ENCODE data around the gene ERICH2.
A peak's percentile ranks its signal among the peaks of the same experiment; 100 is the strongest.

Gene ERICH2

GRCh38 chr2:170766693-170767092 lies 3.5 kb upstream of the ERICH2 start:
- TF ChIP-seq GABPA (IDR thresholded peaks at IDR 0.05; ENCODE audit: low read depth) (no peak), POLR2AphosphoS5 (IDR thresholded peaks at IDR 0.05; ENCODE audit: low read depth) (no peak), REST (IDR thresholded peaks at IDR 0.05; ENCODE audit: insufficient replicate concordance, low read depth) (no peak), CTCF (IDR thresholded peaks at IDR 0.05; ENCODE audit: insufficient read depth, low read length) (no peak), SPI1 (IDR thresholded peaks at IDR 0.05; ENCODE audit: borderline replicate concordance, low read depth) (no peak)
- Histone ChIP-seq H3K4me3 (replicated peaks; ENCODE audit: insufficient read depth, low read length) (no peak overlapping the region), H3K27ac (replicated peaks) (no peak overlapping the region), H3K27me3 (ENCODE audit: insufficient read depth, poor library complexity, severe bottlenecking) (peaks cover 13% of the 10 kb centered on the region)
- no peak for DNase-seq (ENCODE audit: low read depth in 1 of 2, low spot score in 1 of 2)

GRCh38 chr2:170770606-170771420 lies 635 bp downstream of the ERICH2 start:
- Histone ChIP-seq H3K27me3 (ENCODE audit: insufficient read depth, poor library complexity, severe bottlenecking) (peaks cover 27% of the 10 kb centered on the region), H3K27ac (replicated peaks) (no peak overlapping the region), H3K4me3 (replicated peaks; ENCODE audit: insufficient read depth, low read length) (peak overlapping the region; percentile 60)
- TF ChIP-seq REST (IDR thresholded peaks at IDR 0.05; ENCODE audit: insufficient replicate concordance, low read depth): no peak
- TF ChIP-seq POLR2AphosphoS5 (IDR thresholded peaks at IDR 0.05; ENCODE audit: low read depth): no peak
- no peak for TF ChIP-seq CTCF (IDR thresholded peaks at IDR 0.05; ENCODE audit: insufficient read depth, low read length)
- no peak for TF ChIP-seq GABPA (IDR thresholded peaks at IDR 0.05; ENCODE audit: low read depth)
- no peak for TF ChIP-seq SPI1 (IDR thresholded peaks at IDR 0.05; ENCODE audit: borderline replicate concordance, low read depth)
- DNase-seq (ENCODE audit: low read depth in 1 of 2, low spot score in 1 of 2): peak; percentile 23 to 35

GRCh38 chr2:170771421-170771937 lies 1.3 kb downstream of the ERICH2 start:
- Histone ChIP-seq H3K27me3 (ENCODE audit: insufficient read depth, poor library complexity, severe bottlenecking) (peaks cover 29% of the 10 kb centered on the region), H3K27ac (replicated peaks) (no peak overlapping the region), H3K4me3 (replicated peaks; ENCODE audit: insufficient read depth, low read length) (peak overlapping the region; percentile 60)
- no peak for DNase-seq (ENCODE audit: low read depth in 1 of 2, low spot score in 1 of 2)
- no peak for TF ChIP-seq SPI1 (IDR thresholded peaks at IDR 0.05; ENCODE audit: borderline replicate concordance, low read depth)
- TF ChIP-seq GABPA (IDR thresholded peaks at IDR 0.05; ENCODE audit: low read depth): no peak
- no peak for TF ChIP-seq CTCF (IDR thresholded peaks at IDR 0.05; ENCODE audit: insufficient read depth, low read length)
- no peak for TF ChIP-seq REST (IDR thresholded peaks at IDR 0.05; ENCODE audit: insufficient replicate concordance, low read depth)
- TF ChIP-seq POLR2AphosphoS5 (IDR thresholded peaks at IDR 0.05; ENCODE audit: low read depth): no peak
